Ascending aorta (tissue), 2 donors: ENCODE results near the gene BAZ1B. TPM values are rescaled to one million over a fixed set of nuclear protein-coding genes. Genes with fewer than 3 reads are reported as not detected.
"Not testable (repeated sequence)": the region's sequence is repeated elsewhere in the genome, so short reads cannot be mapped to it uniquely, and the experiment has no call there.

ENCODE experiments used
- DNase-seq, 2 donors: peaks; one replicate each; pipeline ENCODE4 v3.0.0-alpha.2; 2019; ENCODE audit warnings: low spot score in 2 of 2
- H3K27ac ChIP-seq, 2 donors: fragments of 200-600 bp; sonication (generic); one replicate each; pipeline ENCODE4 v1.5.1; 2016 to 2017; ENCODE audit warnings: mild to moderate bottlenecking in 1 of 2
- H3K27me3 ChIP-seq: fragments of 200-600 bp; sonication (generic); one replicate; pipeline ENCODE4 v1.5.1; 2017
- H3K36me3 ChIP-seq, 2 donors: fragments of 200-600 bp; sonication (generic); one replicate each; pipeline ENCODE4 v1.5.1; 2016
- H3K4me1 ChIP-seq, 2 donors: fragments of 200-600 bp; sonication (generic); one replicate each; pipeline ENCODE4 v1.5.1; 2016 to 2017; ENCODE audit warnings: mild to moderate bottlenecking in 1 of 2
- H3K4me3 ChIP-seq, 2 donors: fragments of 200-600 bp; sonication (generic); one replicate each; pipeline ENCODE4 v1.5.1; 2016 to 2017; ENCODE audit warnings: mild to moderate bottlenecking in 1 of 2
- H3K9me3 ChIP-seq, 2 donors: fragments of 200-600 bp; sonication (generic); one replicate each; pipeline ENCODE4 v1.5.1; 2016
- CTCF ChIP-seq, 3 experiments: fragments of 200-600 bp in 2 of 3; fragments of 450-650 bp in 1 of 3; sonication (generic) in 2 of 3; IDR thresholded peaks; one replicate each; pipeline ENCODE4 v1.5.1; 2016 to 2019; ENCODE audit warnings: antibody characterized with exemption in 3 of 3, mild to moderate bottlenecking in 1 of 3, moderate library complexity in 1 of 3
- intact Hi-C: fragments of 100-400 bp; cut with DNase I; formaldehyde crosslinking; loops from one replicate; pipeline ENCODE4 v1.15.1; 2023
- total RNA-seq: library from RNA; depleted of rRNA; stranded (reverse); fragments of >200 nt; gene quantifications from one replicate; pipeline ENCODE4 v1.1.0, GENCODE V29; 2016

BAZ1B gene
- total RNA-seq, 1 donor from 2014 or later = 28.1 TPM

- no peak for DNase-seq
- no peaks in the 10 kb centered on the region for H3K4me1 ChIP-seq
- no peak overlapping the region for H3K27ac ChIP-seq
- H3K4me3 ChIP-seq = no peak overlapping the region
- H3K36me3 ChIP-seq = peaks cover 89 to 95% of the 10 kb centered on the region in 2 donors
- H3K9me3 ChIP-seq = no peaks in the 10 kb centered on the region
- intact Hi-C loops = no loop called here
- TF ChIP-seq CTCF (IDR thresholded peaks at IDR 0.05) = no peak
- no peaks in the 10 kb centered on the region for H3K27me3 ChIP-seq
Observed at GRCh38 chr7:73504017-73504416, 18.1 kb downstream of the BAZ1B start.

GRCh38 chr7:73503229-73503628 lies 18.9 kb downstream of the BAZ1B start:
- Histone ChIP-seq H3K4me3 (no peak overlapping the region), H3K27me3 (no peaks in the 10 kb centered on the region), H3K27ac (no peak overlapping the region), H3K36me3 (peaks cover 89 to 95% of the 10 kb centered on the region in 2 donors), H3K4me1 (no peaks in the 10 kb centered on the region), H3K9me3 (no peaks in the 10 kb centered on the region)
- intact Hi-C loops = no loop called here
- DNase-seq = no peak
- TF ChIP-seq CTCF (IDR thresholded peaks at IDR 0.05) = no peak

- Histone ChIP-seq H3K27me3 (no peaks in the 10 kb centered on the region), H3K4me3 (no peak overlapping the region), H3K4me1 (no peaks in the 10 kb centered on the region), H3K9me3 (no peaks in the 10 kb centered on the region), H3K36me3 (peaks cover 81 to 99% of the 10 kb centered on the region in 2 donors), H3K27ac (no peak overlapping the region)
- TF ChIP-seq CTCF (IDR thresholded peaks at IDR 0.05) = no peak
- no peak for DNase-seq
- intact Hi-C loops = no loop called here
Observed at GRCh38 chr7:73496626-73497025, 25.5 kb downstream of the BAZ1B start.

GRCh38 chr7:73495507-73495906 lies 26.6 kb downstream of the BAZ1B start:
- H3K4me1 ChIP-seq, H3K27ac ChIP-seq, H3K27me3 ChIP-seq, H3K9me3 ChIP-seq, DNase-seq, intact Hi-C loops, H3K4me3 ChIP-seq: not testable (repeated sequence)
- H3K36me3 ChIP-seq = peaks cover 85 to 100% of the 10 kb centered on the region in 2 donors

- no peak overlapping the region for H3K27ac ChIP-seq
- peaks cover 72 to 84% of the 10 kb centered on the region in 2 donors for H3K36me3 ChIP-seq
- no peaks in the 10 kb centered on the region for H3K27me3 ChIP-seq
- H3K9me3 ChIP-seq = no peaks in the 10 kb centered on the region
- no peaks in the 10 kb centered on the region for H3K4me1 ChIP-seq
- no peak overlapping the region for H3K4me3 ChIP-seq
- no peak for TF ChIP-seq CTCF (IDR thresholded peaks at IDR 0.05)
- intact Hi-C loops = no loop called here
- DNase-seq = no peak
Observed at GRCh38 chr7:73489976-73490375, 32.1 kb downstream of the BAZ1B start.

- Histone ChIP-seq H3K4me3 (no peak overlapping the region), H3K27ac (no peak overlapping the region), H3K27me3 (no peaks in the 10 kb centered on the region), H3K9me3 (no peaks in the 10 kb centered on the region), H3K4me1 (no peaks in the 10 kb centered on the region), H3K36me3 (peaks cover 64 to 77% of the 10 kb centered on the region in 2 donors)
- DNase-seq = no peak
- intact Hi-C loops = no loop called here
- TF ChIP-seq CTCF (IDR thresholded peaks at IDR 0.05) = no peak
Observed at GRCh38 chr7:73487486-73487885, 34.6 kb downstream of the BAZ1B start.
